ENCODE data around the gene EPHB2. TPM values are rescaled to one million over a fixed set of nuclear protein-coding genes. Genes with fewer than 3 reads are reported as not detected.
A peak's percentile ranks its signal among the peaks of the same experiment; 100 is the strongest.

Gene EPHB2
- total and polyA plus RNA-seq, 7 donors: 1.2 to 38.6 (median 3.0) TPM

- Histone ChIP-seq H3K4me3 (no peak overlapping the region), H3K4me1 (peaks cover 0 to 7% (median 0%) of the 10 kb centered on the region in 4 donors), H3K36me3 (no peaks in the 10 kb centered on the region), H3K27me3 (peaks cover 0 to 19% (median 0%) of the 10 kb centered on the region in 3 donors), H3K9me3 (no peaks in the 10 kb centered on the region), H3K27ac (no peak overlapping the region)
- intact Hi-C loops (cut with DNase I): no loop called here
- no peak for DNase-seq
- WGBS, 2 donors: 70 to 88% methylated on average over 10 of the region's 10 CpGs
- TF ChIP-seq EP300 (IDR thresholded peaks at IDR 0.05) (no peak), POLR2A (IDR thresholded peaks at IDR 0.05) (no peak), POLR2AphosphoS5 (IDR thresholded peaks at IDR 0.05) (no peak)
- TF ChIP-seq, protein P1, sequence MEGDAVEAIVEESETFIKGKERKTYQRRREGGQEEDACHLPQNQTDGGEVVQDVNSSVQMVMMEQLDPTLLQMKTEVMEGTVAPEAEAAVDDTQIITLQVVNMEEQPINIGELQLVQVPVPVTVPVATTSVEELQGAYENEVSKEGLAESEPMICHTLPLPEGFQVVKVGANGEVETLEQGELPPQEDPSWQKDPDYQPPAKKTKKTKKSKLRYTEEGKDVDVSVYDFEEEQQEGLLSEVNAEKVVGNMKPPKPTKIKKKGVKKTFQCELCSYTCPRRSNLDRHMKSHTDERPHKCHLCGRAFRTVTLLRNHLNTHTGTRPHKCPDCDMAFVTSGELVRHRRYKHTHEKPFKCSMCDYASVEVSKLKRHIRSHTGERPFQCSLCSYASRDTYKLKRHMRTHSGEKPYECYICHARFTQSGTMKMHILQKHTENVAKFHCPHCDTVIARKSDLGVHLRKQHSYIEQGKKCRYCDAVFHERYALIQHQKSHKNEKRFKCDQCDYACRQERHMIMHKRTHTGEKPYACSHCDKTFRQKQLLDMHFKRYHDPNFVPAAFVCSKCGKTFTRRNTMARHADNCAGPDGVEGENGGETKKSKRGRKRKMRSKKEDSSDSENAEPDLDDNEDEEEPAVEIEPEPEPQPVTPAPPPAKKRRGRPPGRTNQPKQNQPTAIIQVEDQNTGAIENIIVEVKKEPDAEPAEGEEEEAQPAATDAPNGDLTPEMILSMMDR (IDR thresholded peaks at IDR 0.05): no peak
Measured at GRCh38 chr1:22685591-22686059, 25.0 kb upstream of the EPHB2 start.

- no peaks in the 10 kb centered on the region for H3K9me3 ChIP-seq
- H3K36me3 ChIP-seq: no peaks in the 10 kb centered on the region
- intact Hi-C loops (cut with DNase I): no loop called here
- no peak for DNase-seq
- no peak overlapping the region for H3K4me3 ChIP-seq
- TF ChIP-seq EP300 (IDR thresholded peaks at IDR 0.05) (no peak), POLR2A (IDR thresholded peaks at IDR 0.05) (no peak), POLR2AphosphoS5 (IDR thresholded peaks at IDR 0.05) (no peak)
- TF ChIP-seq, protein P1 (IDR thresholded peaks at IDR 0.05): no peak
- H3K4me1 ChIP-seq: peaks cover 0 to 7% (median 0%) of the 10 kb centered on the region in 4 donors
- peaks cover 0 to 19% (median 0%) of the 10 kb centered on the region in 3 donors for H3K27me3 ChIP-seq
- no peak overlapping the region for H3K27ac ChIP-seq
- WGBS, 2 donors: 88% methylated on average over 2 of the region's 2 CpGs
Measured at GRCh38 chr1:22687191-22687590, 23.4 kb upstream of the EPHB2 start.

- DNase-seq: no peak
- intact Hi-C loops (cut with DNase I): no loop called here
- peaks cover 0 to 19% (median 0%) of the 10 kb centered on the region in 3 donors for H3K27me3 ChIP-seq
- peaks cover 0 to 7% (median 0%) of the 10 kb centered on the region in 4 donors for H3K4me1 ChIP-seq
- no peak overlapping the region for H3K4me3 ChIP-seq
- no peaks in the 10 kb centered on the region for H3K9me3 ChIP-seq
- no peak overlapping the region for H3K27ac ChIP-seq
- TF ChIP-seq, protein P1 (IDR thresholded peaks at IDR 0.05): no peak
- no peak for TF ChIP-seq POLR2AphosphoS5 (IDR thresholded peaks at IDR 0.05)
- TF ChIP-seq EP300 (IDR thresholded peaks at IDR 0.05): no peak
- TF ChIP-seq POLR2A (IDR thresholded peaks at IDR 0.05): no peak
- H3K36me3 ChIP-seq: no peaks in the 10 kb centered on the region
Measured at GRCh38 chr1:22688466-22688865, 22.2 kb upstream of the EPHB2 start.

DNA sequence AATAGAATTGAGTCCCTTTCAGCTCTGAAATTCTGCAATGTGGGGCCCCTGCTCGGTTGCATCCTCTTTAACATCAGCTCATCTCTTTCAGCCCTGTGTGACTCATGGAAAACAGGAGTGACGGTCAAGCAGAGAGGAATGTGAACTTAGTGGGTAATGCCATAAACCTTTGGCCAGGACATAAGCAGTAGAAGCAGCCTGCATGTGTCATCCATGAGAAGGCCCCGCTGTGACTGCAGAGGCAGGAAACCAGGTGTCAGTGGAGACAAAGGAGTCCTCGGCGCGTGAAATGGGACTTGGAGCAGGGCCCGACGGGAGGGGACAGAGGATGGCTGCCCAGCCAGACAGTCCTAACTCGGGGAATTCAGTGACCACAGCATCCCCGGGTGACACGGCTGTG, 21.1 kb upstream of the EPHB2 start:
- TF ChIP-seq, protein P1 (IDR thresholded peaks at IDR 0.05): no peak
- no peak for TF ChIP-seq EP300 (IDR thresholded peaks at IDR 0.05)
- TF ChIP-seq POLR2AphosphoS5 (IDR thresholded peaks at IDR 0.05): no peak
- TF ChIP-seq POLR2A (IDR thresholded peaks at IDR 0.05): no peak
- H3K27ac ChIP-seq: no peak overlapping the region
- WGBS, 2 donors: 49 to 63% methylated on average over 11 of the region's 11 CpGs
- no peak overlapping the region for H3K4me3 ChIP-seq
- no peaks in the 10 kb centered on the region for H3K36me3 ChIP-seq
- DNase-seq: peak; percentile 75
- peaks cover 0 to 7% (median 0%) of the 10 kb centered on the region in 4 donors for H3K4me1 ChIP-seq
- no peaks in the 10 kb centered on the region for H3K9me3 ChIP-seq
- peaks cover 0 to 19% (median 0%) of the 10 kb centered on the region in 3 donors for H3K27me3 ChIP-seq
- intact Hi-C loops (cut with DNase I): no loop called here

Data from sigmoid colon (tissue), 7 donors.